GM21360 (cell line): ENCODE results near the gene HERC2.

Experiments used
- ATAC-seq: cut with Tn5 transposase; IDR thresholded peaks from one replicate; pipeline ENCODE4 v1.9.1; 2021; ENCODE audit warnings: mild to moderate bottlenecking, moderate library complexity; ENCODE audit not compliant: unreplicated experiment

The HERC2 gene

GRCh38 chr15:28079313-28079969 is 242.5 kb downstream of the HERC2 start:
- ATAC-seq = no peak

GRCh38 chr15:28078191-28078719 is 243.7 kb downstream of the HERC2 start:
- ATAC-seq = no peak

GRCh38 chr15:28075573-28075972 is 246.4 kb downstream of the HERC2 start:
- no peak for ATAC-seq

GRCh38 chr15:28068930-28069329 is 253.0 kb downstream of the HERC2 start:
- ATAC-seq = no peak

DNA sequence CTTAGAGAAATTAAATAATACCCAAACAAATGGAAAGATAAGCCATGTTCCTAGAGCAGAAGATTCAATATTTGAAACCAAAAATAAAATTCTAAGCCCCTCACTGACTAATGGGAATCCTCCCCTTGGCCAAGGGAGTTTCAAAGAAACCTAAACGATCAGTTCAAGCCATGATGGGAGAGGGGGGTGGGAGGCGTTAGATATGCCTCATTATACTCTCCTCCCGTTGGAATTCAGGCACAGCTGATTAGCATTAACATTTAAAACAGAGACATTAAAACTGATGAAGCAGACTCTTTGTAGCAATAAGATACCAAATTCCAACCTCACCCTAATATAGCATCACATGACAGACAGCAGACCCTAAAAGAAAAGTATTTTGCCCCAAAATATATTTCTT is 255.7 kb downstream of the HERC2 start:
- ATAC-seq = no peak
